ENCODE results near the gene ENPP6.

- TF ChIP-seq EZH2 (optimal IDR thresholded peaks at IDR 0.05; ENCODE audit: low read depth, low read length): no peak
- TF ChIP-seq, protein P1, sequence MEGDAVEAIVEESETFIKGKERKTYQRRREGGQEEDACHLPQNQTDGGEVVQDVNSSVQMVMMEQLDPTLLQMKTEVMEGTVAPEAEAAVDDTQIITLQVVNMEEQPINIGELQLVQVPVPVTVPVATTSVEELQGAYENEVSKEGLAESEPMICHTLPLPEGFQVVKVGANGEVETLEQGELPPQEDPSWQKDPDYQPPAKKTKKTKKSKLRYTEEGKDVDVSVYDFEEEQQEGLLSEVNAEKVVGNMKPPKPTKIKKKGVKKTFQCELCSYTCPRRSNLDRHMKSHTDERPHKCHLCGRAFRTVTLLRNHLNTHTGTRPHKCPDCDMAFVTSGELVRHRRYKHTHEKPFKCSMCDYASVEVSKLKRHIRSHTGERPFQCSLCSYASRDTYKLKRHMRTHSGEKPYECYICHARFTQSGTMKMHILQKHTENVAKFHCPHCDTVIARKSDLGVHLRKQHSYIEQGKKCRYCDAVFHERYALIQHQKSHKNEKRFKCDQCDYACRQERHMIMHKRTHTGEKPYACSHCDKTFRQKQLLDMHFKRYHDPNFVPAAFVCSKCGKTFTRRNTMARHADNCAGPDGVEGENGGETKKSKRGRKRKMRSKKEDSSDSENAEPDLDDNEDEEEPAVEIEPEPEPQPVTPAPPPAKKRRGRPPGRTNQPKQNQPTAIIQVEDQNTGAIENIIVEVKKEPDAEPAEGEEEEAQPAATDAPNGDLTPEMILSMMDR (IDR thresholded peaks at IDR 0.05; ENCODE audit: low read length): no peak
Observed at GRCh38 chr4:184101711-184102110, 116.0 kb downstream of the ENPP6 start.
